Astrocyte of the spinal cord (primary cell): ENCODE data around the gene CYP1A2.
"Not testable (repeated sequence)": the region's sequence is repeated elsewhere in the genome, so short reads cannot be mapped to it uniquely, and the experiment has no call there.

Experiments
- DNase-seq: peaks from one replicate; pipeline ENCODE4 v3.0.0; 2011; ENCODE audit warnings: low read depth, low spot score
- H3K4me3 ChIP-seq: 2 replicates; pipeline ENCODE4 v1.5.1; 2011; ENCODE audit warnings: low read depth, mild to moderate bottlenecking, low read length, moderate library complexity
- in situ Hi-C: cut with HindIII; loops from 2 replicates; pipeline ENCODE4 v1.10.0; 2017; ENCODE audit warnings: low sequenced_read_pairs
- TF ChIP-seq, protein P1 (sequence below): IDR thresholded peaks from 2 replicates; pipeline ENCODE4 v1.5.1; 2012; ENCODE audit warnings: low read depth, mild to moderate bottlenecking, low read length, inconsistent platforms

Gene CYP1A2

DNA sequence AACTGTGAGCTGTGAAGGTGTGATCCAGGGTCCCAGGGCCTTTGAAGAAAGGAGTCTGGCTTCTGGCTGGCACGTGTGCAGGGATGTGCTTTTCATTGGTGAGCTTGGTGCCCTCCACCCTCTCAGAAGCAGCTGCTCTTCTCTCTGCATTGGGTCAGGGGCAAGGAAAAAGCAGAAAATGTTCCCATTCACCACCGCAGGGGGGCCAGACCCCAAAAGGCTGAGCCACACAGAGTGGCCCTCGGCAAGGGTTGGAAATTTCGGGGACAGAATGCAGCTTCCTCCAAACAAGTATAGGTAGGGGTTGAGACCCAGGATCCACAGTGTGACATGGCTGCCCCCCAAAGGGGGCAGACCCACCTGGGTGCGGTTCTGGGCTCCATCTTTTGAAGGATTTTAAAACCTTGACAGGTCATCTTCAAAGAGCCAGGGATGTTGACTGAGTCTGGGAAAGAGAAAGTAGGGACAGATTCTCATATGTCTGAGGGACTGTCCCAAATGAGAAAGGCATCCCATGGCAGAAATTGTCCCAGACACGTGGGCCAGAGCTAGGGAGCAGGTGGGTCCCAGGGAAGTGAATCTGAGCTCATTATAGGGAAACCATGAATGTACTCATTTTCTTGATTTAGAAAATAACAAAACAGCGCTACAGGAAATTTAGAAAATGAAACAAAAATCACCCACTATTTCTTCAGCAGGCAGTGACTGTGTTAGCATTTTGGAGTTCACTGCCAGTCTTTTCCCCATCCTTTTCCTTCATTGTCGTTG lies 36.0 kb downstream of the CYP1A2 start:
- H3K4me3 ChIP-seq, result no peak overlapping the region

DNA sequence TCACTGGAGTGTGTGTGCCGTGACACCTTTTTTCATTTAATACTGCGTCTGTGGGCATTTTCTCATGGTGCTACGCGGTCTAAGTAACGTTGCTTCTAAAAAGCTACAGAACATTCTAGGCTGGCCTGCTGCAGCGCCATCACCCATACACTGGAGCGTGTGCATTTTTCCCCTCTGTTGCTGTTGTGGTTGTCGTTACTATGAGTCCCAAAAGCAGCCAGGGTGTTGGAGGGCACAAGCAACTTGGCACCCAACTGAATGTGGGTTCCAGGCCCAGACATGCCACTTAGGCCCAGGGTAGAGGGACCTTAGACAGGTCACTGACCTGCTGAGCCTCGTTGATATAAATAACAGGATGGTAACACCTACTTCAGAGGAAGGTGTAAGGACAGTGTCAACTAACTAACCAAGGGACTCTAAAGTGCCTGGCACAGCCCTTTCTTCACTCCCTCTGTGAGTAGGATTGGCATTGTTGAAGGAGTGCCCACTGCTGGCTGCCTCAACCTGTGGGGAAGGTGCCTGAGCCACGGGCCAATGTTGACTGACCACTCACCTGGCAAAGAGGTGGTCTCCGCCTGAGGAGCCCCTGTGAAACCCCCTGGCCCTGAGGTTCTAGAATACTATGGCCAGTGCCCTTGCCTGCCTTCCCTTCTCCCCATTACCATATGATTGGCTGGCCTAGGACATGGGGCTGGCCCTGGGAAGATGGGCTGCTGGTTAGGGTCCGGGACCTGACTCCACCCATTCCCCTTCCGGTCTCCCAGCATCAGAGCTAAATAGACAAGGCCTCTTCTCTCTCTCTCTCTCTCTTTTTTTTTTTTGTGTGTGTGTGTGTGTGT lies 36.8 kb downstream of the CYP1A2 start:
- TF ChIP-seq, protein P1, sequence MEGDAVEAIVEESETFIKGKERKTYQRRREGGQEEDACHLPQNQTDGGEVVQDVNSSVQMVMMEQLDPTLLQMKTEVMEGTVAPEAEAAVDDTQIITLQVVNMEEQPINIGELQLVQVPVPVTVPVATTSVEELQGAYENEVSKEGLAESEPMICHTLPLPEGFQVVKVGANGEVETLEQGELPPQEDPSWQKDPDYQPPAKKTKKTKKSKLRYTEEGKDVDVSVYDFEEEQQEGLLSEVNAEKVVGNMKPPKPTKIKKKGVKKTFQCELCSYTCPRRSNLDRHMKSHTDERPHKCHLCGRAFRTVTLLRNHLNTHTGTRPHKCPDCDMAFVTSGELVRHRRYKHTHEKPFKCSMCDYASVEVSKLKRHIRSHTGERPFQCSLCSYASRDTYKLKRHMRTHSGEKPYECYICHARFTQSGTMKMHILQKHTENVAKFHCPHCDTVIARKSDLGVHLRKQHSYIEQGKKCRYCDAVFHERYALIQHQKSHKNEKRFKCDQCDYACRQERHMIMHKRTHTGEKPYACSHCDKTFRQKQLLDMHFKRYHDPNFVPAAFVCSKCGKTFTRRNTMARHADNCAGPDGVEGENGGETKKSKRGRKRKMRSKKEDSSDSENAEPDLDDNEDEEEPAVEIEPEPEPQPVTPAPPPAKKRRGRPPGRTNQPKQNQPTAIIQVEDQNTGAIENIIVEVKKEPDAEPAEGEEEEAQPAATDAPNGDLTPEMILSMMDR, result no peak
- in situ Hi-C loops, result no loop called here
- no peak for DNase-seq
- no peak overlapping the region for H3K4me3 ChIP-seq

More for the DNA sequence above, 36.0 kb downstream of the CYP1A2 start:
- in situ Hi-C loops, result no loop called here
- TF ChIP-seq, protein P1, result no peak
- no peak for DNase-seq

DNA sequence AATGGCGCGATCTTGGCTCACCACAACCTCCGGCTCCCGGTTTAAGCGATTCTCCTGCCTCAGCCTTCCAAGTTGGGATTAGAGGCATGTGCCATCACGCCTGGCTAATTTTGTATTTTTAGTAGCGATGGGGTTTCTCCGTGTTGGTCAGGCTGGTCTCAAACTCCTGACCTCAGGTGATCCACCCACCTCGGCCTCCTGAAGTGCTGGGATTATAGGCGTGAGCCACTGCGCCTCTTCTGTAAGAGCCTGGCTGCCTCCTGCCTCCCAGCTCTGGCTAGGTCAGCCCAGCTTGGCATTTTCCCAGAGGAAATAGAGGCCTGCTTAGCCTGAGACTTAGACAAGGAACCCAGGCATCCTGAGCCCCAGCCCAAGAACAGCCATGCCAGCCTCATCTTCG lies 37.4 kb downstream of the CYP1A2 start:
- in situ Hi-C loops, DNase-seq, H3K4me3 ChIP-seq: not testable (repeated sequence)

DNA sequence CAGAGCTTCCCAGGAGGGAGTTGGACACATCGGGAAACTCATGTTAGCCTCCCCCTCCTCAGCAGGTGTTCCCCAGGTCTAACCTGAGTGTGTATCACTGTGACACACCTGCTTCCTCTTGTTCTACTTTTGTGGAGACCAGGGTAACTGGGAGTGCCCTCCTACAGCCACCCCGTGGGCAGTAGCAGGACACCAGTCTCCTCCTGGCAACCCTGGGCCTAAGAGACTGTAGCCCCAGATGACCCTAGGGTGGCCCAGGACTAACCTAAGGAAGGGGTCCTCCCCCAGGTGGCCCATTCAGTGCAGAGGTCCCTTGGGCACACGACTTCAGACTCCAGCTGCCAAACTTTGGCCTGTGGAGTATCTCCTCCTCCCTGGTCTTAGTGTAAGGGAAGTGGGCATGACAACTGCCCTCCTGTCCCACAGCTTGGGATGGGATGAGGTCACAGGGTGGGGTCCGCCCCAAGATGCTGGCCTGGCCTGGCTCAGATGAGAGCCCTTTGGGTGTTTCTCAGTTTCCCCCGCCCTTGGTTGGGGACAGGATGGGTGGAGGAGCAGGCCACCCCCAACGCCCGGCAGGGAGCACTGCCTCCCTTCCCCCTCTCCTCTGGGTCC lies 38.0 kb downstream of the CYP1A2 start:
- TF ChIP-seq, protein P1, result no peak
- H3K4me3 ChIP-seq, result no peak overlapping the region
- in situ Hi-C loops, result no loop called here
- DNase-seq, result no peak

DNA sequence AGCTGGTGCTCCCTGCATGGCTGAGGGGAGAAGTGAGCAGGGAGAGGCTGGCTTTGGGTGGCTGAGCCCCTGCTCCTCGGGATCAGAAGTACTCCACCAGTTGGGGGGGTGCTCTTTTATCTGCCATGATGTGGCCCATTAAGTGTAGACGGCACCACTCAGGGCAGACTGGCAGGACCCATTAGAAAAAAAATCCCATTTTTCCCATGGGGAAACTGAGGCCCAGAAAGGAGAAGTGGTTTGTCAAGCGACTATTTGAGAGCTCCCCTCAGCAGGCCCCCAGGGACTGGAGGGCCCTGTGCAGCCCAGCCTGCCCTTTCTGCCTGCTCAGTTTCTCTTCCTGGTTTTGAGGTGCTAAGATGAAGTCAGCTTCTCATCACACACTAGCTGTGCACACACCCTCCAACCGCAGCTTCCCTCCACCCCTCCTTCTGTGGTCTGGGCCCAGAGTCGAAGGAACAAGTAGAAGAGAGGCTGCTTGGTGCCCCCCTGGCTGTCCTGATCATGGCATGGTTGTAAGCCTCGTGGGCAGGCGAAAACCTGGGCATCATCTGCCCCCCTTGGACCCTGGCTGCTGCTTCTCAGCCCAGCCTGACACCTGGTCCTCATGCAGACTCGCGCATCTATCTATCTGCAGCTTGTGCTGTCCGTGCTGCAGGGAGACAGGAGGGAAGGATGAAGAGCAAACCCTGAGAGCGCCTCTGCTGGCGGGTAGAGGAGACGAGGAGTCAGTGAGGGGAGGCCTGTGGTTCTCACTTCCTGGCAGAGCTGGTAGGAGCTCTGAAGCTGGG lies 38.8 kb downstream of the CYP1A2 start:
- TF ChIP-seq, protein P1, result peak; percentile 80
- DNase-seq, result peak; percentile 80
- in situ Hi-C loops, result no loop called here
- no peak overlapping the region for H3K4me3 ChIP-seq

DNA sequence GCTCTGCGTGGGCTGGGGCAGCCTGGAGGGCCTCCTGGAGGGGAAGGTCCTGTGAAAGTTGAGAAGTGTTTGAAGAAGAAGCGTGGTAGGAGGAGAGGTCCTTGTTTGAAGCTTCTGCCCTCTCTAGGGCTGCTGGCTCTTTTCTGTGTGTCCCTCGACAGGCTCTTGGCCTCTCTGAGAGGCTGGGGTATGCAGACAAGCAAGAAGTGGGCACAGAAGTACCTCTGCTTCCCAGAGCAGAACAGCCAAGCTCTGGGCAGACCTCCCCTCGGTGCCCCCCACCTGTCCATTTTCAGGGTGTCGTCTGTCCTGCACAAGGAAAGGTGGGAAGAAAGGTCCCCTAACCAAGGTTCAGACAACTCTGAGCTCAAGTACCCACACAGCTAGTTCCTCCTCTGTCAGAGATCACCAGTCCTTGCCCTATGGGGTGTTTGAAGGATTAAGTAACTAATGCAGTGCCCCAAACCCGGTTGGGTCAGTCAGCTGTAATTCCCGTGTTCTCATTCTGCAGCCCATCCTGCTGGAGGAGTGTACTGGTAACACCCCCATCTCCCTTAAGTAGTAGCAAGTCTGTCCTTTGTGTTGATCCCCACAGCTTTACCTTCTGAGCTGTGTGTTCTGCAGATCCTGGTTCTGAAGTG lies 39.5 kb downstream of the CYP1A2 start:
- no peak for DNase-seq
- H3K4me3 ChIP-seq, result no peak overlapping the region
- TF ChIP-seq, protein P1, result no peak
- in situ Hi-C loops, result no loop called here
